Endothelial cell of umbilical vein (primary cell): ENCODE data around the gene INO80B.

Source experiments
- POLR2A ChIP-seq: IDR thresholded peaks from 2 replicates; pipeline ENCODE4 v1.6.1; 2012; ENCODE audit warnings: low read depth, mild to moderate bottlenecking, control low read depth, low read length
- POLR2AphosphoS5 ChIP-seq: IDR thresholded peaks from 2 replicates; pipeline ENCODE4 v1.6.1; 2012; ENCODE audit warnings: low read depth, mild to moderate bottlenecking, control low read depth, low read length, moderate library complexity; ENCODE audit not compliant: insufficient read depth

GRCh38 chr2:74493546-74493945 is 38.7 kb downstream of the INO80B start:
- TF ChIP-seq POLR2A, result no peak
- no peak for TF ChIP-seq POLR2AphosphoS5
